SK-N-MC (cell line): Measurements from ENCODE around the gene SRSF12.
"Not testable (repeated sequence)": the region's sequence is repeated elsewhere in the genome, so short reads cannot be mapped to it uniquely, and the experiment has no call there.

Experiments used
- DNase-seq: peaks from one replicate; pipeline ENCODE4 v3.0.0-alpha.2; 2011; ENCODE audit warnings: low read depth, low spot score
- H3K27ac ChIP-seq: fragments of 200-600 bp; sonication (generic); 2 replicates; pipeline ENCODE4 v1.5.1; 2016; ENCODE audit warnings: mixed run types
- H3K36me3 ChIP-seq: fragments of 200-600 bp; sonication (generic); 2 replicates; pipeline ENCODE4 v1.6.1; 2017; ENCODE audit warnings: antibody characterized with exemption, low read length, mixed read lengths; ENCODE audit not compliant: insufficient read depth
- H3K4me3 ChIP-seq: fragments of 200-600 bp; sonication (generic); 2 replicates; pipeline ENCODE4 v1.5.1; 2016
- H3K9ac ChIP-seq: fragments of 200-600 bp; sonication (generic); 2 replicates; pipeline ENCODE4 v1.8.0; 2017; ENCODE audit warnings: mixed run types, mixed read lengths; ENCODE audit not compliant: insufficient read length
- H3K9me3 ChIP-seq: fragments of 200-600 bp; sonication (generic); 2 replicates; pipeline ENCODE4 v1.6.1; 2017; ENCODE audit warnings: low read depth, mild to moderate bottlenecking, antibody characterized with exemption, low read length, moderate library complexity, mixed read lengths
- EZH2 ChIP-seq: fragments of 200-600 bp; sonication (generic); IDR thresholded peaks from one replicate; pipeline ENCODE4 v1.6.1; 2017; ENCODE audit warnings: antibody characterized with exemption
- FOXP2 ChIP-seq: optimal IDR thresholded peaks from 2 replicates; pipeline ENCODE3; 2011; ENCODE audit warnings: mild to moderate bottlenecking, moderate library complexity; ENCODE audit not compliant: insufficient read depth; ENCODE audit errors: extremely low read length, control extremely low read depth
- POLR2AphosphoS5 ChIP-seq: IDR thresholded peaks from 2 replicates; pipeline ENCODE4 v1.6.1; 2012; ENCODE audit warnings: mild to moderate bottlenecking, low read depth, low read length, borderline replicate concordance

Gene SRSF12

DNA sequence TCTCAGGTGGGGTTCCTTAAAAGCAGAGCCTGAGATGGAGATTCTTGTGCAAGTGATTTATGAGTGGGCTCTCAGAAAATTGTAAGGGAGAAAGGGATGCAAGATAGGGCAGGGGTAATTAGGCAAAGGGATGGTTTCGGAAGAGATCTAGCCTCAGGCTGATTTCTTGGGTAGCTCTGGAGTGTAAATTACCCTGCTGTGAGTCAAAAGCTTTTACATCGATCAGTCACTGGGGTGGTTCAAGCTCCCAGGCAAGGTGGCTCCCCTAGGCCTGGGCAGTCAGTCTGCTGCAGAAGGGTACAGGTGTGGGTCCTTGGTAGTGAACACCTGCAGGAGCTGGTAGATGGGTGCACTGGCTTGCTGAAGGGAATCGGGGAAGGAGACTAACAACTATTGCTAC is 16.9 kb upstream of the SRSF12 start:
- Histone ChIP-seq H3K9ac (no peak overlapping the region), H3K27ac (no peak overlapping the region), H3K36me3 (no peaks in the 10 kb centered on the region), H3K4me3 (no peak overlapping the region), H3K9me3 (no peaks in the 10 kb centered on the region)
- TF ChIP-seq EZH2 (no peak), POLR2AphosphoS5 (no peak), FOXP2 (no peak)
- no peak for DNase-seq

GRCh38 chr6:89133981-89134380 is 16.1 kb upstream of the SRSF12 start:
- Histone ChIP-seq H3K4me3 (no peak overlapping the region), H3K27ac (no peak overlapping the region), H3K9ac (no peak overlapping the region), H3K9me3 (no peaks in the 10 kb centered on the region), H3K36me3 (no peaks in the 10 kb centered on the region)
- no peak for TF ChIP-seq POLR2AphosphoS5
- TF ChIP-seq FOXP2 = no peak
- no peak for TF ChIP-seq EZH2
- DNase-seq = no peak

DNA sequence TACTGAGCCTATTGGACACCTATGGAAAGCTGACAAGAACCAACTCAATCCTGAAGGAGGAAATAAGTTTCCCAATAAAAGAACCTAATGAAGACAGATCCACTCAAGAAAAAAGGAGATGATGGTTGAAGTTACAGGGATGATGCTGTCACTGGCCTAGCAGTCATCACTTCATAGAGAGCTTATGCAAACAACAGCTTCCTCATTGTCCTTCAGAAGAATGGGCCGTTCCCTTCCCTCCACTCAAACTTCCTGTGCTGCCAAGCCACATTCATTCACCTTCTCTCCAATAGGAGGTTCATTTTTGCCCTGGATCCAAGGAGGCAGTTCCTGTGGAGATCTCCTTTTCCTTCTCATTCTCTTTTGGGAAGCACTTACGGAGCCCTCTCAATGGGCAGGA is 14.2 kb upstream of the SRSF12 start:
- no peak for DNase-seq
- Histone ChIP-seq H3K9ac (no peak overlapping the region), H3K27ac (no peak overlapping the region), H3K4me3 (no peak overlapping the region), H3K36me3 (no peaks in the 10 kb centered on the region), H3K9me3 (no peaks in the 10 kb centered on the region)
- TF ChIP-seq POLR2AphosphoS5 (no peak), EZH2 (no peak), FOXP2 (no peak)

DNA sequence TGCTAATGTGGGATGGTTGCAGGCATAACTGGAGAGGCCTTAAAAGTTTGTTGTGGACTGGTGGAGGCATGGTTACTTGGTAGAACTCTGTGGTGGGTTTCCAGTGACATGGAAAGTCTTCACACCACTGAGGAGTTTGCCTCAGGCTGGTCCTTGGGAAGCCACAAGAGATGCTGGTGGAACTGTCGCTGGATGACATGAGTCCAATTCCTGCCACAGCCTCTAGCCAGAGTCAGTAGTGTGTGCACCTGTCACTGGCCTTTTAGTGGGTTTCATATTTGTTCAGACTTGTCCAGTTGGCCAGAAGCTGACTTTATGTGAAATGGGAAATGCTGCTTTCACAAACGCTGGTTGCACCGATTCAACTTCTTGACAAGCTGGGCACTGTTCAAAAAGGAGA is 13.7 kb upstream of the SRSF12 start:
- DNase-seq = no peak
- Histone ChIP-seq H3K36me3 (no peaks in the 10 kb centered on the region), H3K9me3 (no peaks in the 10 kb centered on the region), H3K4me3 (no peak overlapping the region), H3K27ac (no peak overlapping the region), H3K9ac (no peak overlapping the region)
- no peak for TF ChIP-seq FOXP2
- no peak for TF ChIP-seq EZH2
- TF ChIP-seq POLR2AphosphoS5 = no peak

- H3K9me3 ChIP-seq, H3K36me3 ChIP-seq, H3K27ac ChIP-seq, H3K4me3 ChIP-seq, H3K9ac ChIP-seq, DNase-seq: not testable (repeated sequence)
Observed at GRCh38 chr6:89128256-89128671, 10.4 kb upstream of the SRSF12 start.

GRCh38 chr6:89122625-89123024 is 4.8 kb upstream of the SRSF12 start:
- no peak overlapping the region for H3K27ac ChIP-seq
- H3K4me3 ChIP-seq = no peak overlapping the region
- TF ChIP-seq POLR2AphosphoS5 = no peak
- no peak for TF ChIP-seq FOXP2
- no peak for TF ChIP-seq EZH2
- no peaks in the 10 kb centered on the region for H3K9me3 ChIP-seq
- no peak for DNase-seq
- H3K36me3 ChIP-seq = no peaks in the 10 kb centered on the region
- no peak overlapping the region for H3K9ac ChIP-seq

GRCh38 chr6:89121934-89122333 is 4.1 kb upstream of the SRSF12 start:
- Histone ChIP-seq H3K9ac (peak overlapping the region; percentile 28), H3K36me3 (no peaks in the 10 kb centered on the region), H3K9me3 (no peaks in the 10 kb centered on the region), H3K4me3 (no peak overlapping the region), H3K27ac (no peak overlapping the region)
- TF ChIP-seq EZH2 = no peak
- TF ChIP-seq FOXP2 = no peak
- TF ChIP-seq POLR2AphosphoS5 = no peak
- DNase-seq = no peak

DNA sequence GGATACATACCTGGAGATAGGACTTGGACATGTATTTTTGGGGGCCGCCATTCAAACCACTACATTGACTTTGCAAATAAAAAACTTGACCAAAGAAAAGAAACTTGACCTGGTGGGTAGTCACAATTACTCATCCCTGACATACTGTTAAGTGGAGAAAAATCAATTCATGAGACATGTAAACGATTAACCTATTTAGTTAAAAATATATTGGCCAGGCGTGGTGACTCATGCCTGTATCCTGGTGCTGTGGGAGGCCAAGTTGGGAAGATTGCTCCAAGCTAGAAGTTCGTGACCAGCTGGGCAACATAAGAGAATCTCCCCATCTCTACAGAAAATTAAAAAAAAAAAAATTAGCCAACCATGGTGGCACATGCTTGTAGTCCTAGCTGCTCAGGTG is 2.5 kb upstream of the SRSF12 start:
- no peak for TF ChIP-seq EZH2
- no peak for TF ChIP-seq POLR2AphosphoS5
- no peak for TF ChIP-seq FOXP2
- Histone ChIP-seq H3K9me3 (no peaks in the 10 kb centered on the region), H3K36me3 (no peaks in the 10 kb centered on the region), H3K9ac (no peak overlapping the region), H3K4me3 (no peak overlapping the region), H3K27ac (no peak overlapping the region)
- no peak for DNase-seq

- Histone ChIP-seq H3K9ac (no peak overlapping the region), H3K9me3 (no peaks in the 10 kb centered on the region), H3K4me3 (no peak overlapping the region), H3K27ac (no peak overlapping the region), H3K36me3 (no peaks in the 10 kb centered on the region)
- no peak for TF ChIP-seq EZH2
- no peak for TF ChIP-seq POLR2AphosphoS5
- no peak for TF ChIP-seq FOXP2
- no peak for DNase-seq
Observed at GRCh38 chr6:89118931-89119330, 1.1 kb upstream of the SRSF12 start.
